NOMO-1 (cell line): ENCODE measurements around the gene TRAPPC14.
"Not testable (repeated sequence)": the region's sequence is repeated elsewhere in the genome, so short reads cannot be mapped to it uniquely, and the experiment has no call there.

Experiments
- DNase-seq, 2 experiments: peaks; one replicate each; lab custom pipeline; 2025; ENCODE audit not compliant: unreplicated experiment in 2 of 2; lab: John Stamatoyannopoulos, UW

The TRAPPC14 gene

DNA sequence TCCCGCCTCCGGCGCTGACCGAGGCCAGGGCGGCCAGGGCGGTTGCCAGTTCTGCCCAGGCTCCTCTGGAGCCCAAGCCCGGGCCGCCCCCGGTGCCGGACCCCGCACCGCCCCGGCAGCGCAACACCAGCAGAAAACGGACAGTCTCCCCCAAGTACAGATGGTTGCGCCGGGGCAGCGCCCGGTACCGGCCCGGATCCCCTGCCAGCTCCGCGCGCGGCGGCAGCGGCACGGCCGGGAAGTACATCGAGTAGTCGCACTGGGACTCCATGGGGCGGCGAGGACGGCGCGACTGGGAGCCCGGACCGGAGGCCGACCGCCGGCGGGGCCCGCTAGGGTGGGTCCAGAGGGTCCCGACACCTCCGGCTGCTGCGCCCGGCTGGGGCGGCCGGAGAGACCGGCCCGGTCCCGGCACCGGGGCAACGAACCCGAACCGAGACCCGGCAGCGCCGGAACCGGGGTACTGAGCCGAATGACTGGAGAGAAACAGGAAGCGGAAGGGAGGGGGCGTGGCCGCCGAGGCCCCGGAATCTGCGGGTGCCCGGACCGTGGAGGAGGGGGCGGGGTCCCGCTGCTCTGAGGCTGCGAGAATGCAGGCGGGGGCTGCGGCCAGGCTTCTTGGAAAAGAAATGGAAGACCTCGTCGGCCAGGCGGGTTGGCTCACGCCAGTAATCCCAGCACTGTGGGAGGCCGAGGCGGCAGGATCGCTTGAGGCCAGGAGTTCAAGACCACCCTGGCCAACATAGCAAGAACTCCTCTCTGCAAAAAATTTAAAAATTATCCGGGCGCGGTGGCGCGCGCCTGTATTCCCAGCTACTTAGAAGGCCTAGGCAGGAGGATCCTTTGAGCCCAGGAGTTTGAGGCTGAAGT, at the start of gene TRAPPC14:
TSS of gene TRAPPC14 (minus strand) at position 495 of the 870 bp plus-strand sequence. CDS start at position 271, 224 bp downstream.
- peak; percentile 91 to 95 for DNase-seq

- no peak for DNase-seq
These were observed 45.9 kb upstream of the TRAPPC14 start for GRCh38 chr7:100204454-100204853.

DNA sequence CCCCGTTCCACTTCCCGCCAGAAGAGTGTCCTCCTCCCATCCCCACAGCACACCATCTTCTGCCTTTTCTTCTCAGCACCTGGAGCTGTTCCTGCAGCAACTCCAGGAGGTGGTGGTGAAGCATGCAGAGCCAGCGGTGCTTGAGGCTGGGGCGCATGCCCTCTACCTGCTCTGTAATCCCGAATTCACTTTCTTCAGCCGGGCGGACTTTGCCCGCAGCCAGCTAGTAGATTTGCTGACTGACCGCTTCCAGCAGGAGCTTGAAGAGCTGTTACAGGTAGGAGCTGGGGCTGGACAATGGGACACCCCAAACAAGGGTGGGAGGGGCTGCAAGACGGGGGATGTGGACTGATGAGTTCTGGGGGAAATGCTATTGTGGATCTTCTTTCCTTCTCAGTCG, 42.2 kb upstream of the TRAPPC14 start:
- no peak for DNase-seq

DNA sequence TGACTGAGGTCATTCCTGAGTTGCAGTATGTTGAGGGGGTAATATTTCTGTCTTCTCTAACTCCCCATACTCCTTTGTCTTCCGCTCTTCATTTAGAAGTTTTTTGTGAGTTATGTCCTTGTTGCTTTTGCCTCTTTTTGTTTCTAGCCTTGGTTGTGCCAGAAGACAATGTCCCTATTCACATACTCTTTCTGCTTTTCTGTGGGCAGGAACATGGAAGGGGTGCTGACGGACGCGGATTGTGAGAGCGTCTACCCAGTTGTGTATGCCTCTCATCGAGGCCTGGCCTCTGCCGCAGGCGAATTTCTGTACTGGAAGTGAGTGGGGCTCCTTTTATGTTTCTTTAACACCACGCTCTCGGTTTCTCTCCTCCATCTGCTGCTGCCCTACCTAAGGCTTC, 39.7 kb upstream of the TRAPPC14 start:
- DNase-seq: no peak

DNA sequence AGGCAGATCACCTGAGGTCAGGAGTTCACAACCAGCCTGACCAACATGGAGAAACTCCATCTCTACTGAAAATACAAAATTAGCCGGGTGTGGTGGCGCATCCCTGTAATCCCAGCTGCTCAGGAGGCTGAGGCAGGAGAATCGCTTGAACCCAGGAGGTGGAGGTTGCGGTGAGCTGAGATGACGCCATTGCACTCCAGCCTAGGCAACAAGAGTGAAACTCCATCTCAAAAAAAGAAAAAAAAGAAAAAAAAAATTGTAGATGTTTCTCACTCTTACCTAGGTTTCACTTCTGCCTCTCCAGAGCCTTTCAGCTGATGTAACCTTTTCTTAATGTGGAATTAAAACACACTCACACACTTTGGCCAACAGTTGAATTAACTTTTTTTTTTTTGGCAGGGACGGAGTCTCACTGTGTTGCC, 37.4 kb upstream of the TRAPPC14 start:
- DNase-seq: peak; percentile 41 to 72

GRCh38 chr7:100195222-100195621, 36.7 kb upstream of the TRAPPC14 start:
- DNase-seq: no peak

GRCh38 chr7:100192969-100193368, 34.4 kb upstream of the TRAPPC14 start:
- DNase-seq: no peak

DNA sequence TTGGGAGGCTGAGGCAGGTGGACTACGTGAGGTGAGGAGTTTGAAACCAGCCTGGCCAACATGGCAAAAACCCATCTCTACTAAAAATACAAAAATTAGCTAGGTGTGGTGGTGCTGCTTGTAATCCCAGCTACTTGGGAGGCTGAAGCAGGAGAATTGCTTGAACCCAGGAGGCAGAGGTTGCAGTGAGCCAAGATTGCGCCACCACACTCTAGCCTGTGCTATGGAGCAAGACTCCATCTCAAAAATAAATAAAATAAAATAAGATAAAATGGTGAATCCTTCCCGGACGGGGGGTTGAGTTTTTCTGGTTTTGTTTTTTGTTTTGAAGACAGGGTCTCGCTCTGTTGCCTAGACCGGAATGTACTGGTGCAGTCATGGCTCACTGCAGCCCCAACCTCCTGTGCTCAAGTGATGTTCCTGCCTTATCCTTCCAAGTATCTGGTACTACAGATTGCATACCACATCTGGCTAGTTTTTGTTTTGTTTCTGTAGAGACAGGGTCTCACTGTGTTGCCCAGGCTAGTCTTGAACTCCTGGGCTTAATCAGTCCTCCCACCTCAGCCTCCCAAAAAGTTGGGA, 33.8 kb upstream of the TRAPPC14 start:
- not testable (repeated sequence) for DNase-seq

- DNase-seq: peak; percentile 28 to 82
These were observed 33.3 kb upstream of the TRAPPC14 start for GRCh38 chr7:100191775-100192174.

DNA sequence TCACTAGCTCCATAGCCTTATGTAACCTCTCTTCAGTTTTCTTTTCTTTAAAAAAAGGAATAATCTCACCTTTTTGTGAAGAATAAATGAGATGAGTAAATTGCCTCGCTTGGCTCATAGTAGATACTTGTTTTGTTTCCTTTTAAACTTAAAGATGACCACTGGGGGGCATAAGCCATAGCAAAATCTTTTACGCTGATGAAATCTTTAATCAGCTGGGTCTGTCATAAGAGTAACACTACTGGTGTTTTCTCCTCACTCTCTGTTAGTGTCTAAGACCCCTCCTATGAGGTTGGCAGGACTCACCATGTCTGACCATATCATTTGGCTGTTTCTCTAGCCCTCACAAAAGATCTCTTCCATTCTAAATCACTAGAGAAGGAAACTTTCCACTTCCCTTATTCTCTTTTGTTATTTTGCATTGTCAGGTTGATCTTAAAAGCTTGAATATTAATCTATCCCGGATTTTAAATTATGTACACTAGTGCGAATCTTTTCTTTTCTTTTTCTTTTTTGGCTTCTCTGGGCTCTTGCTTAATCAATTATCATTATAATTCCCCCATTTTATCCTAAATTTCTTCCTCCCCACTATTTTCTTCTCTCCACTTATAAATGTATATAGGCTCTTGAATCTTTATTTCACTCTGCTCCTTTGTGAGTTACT, 31.7 kb upstream of the TRAPPC14 start:
- peak; percentile 45 to 66 for DNase-seq

DNA sequence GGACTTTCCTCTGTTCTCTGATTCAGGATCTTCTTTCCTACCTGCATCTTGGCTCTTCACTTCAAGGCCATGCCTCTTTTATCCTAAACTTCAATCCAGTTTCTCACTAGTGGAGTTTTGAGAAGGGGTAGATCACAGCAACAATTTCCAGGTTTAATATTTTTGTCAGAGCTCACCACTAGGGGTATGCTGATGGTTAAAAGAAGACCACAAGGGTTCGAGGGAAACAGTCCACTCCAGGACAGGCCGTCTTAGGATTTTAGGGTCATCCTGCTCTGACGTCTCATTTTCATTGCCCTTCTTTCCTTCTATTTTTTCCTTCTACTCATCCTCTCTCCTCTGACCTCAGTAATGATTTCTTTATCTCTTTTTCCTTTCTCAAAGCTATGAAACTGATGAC, 30.5 kb upstream of the TRAPPC14 start:
- DNase-seq: no peak

- DNase-seq: no peak
These were observed 27.2 kb upstream of the TRAPPC14 start for GRCh38 chr7:100185726-100186125.

GRCh38 chr7:100183090-100183489, 24.6 kb upstream of the TRAPPC14 start:
- not testable (repeated sequence) for DNase-seq

GRCh38 chr7:100182616-100183015, 24.1 kb upstream of the TRAPPC14 start:
- not testable (repeated sequence) for DNase-seq

DNA sequence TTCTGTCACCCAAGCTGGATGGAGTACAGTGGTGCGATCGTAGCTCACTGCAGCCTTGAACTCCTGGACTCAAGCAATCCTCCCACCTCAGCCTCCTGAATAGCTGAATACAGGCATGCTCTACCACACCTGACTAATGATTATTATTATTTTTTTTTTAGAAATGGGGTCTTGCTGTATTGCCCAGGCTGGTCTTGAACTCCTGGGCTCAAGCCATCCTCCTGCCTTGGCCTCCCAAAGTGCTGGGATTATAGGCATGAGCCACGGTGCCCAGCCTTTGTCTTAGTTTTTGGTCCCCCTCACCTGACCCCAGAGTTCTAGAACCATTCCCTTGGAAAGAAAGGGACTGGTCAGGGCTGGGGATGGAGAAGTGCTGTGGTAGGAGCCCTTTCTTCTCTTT, 21.6 kb upstream of the TRAPPC14 start:
- not testable (repeated sequence) for DNase-seq

DNA sequence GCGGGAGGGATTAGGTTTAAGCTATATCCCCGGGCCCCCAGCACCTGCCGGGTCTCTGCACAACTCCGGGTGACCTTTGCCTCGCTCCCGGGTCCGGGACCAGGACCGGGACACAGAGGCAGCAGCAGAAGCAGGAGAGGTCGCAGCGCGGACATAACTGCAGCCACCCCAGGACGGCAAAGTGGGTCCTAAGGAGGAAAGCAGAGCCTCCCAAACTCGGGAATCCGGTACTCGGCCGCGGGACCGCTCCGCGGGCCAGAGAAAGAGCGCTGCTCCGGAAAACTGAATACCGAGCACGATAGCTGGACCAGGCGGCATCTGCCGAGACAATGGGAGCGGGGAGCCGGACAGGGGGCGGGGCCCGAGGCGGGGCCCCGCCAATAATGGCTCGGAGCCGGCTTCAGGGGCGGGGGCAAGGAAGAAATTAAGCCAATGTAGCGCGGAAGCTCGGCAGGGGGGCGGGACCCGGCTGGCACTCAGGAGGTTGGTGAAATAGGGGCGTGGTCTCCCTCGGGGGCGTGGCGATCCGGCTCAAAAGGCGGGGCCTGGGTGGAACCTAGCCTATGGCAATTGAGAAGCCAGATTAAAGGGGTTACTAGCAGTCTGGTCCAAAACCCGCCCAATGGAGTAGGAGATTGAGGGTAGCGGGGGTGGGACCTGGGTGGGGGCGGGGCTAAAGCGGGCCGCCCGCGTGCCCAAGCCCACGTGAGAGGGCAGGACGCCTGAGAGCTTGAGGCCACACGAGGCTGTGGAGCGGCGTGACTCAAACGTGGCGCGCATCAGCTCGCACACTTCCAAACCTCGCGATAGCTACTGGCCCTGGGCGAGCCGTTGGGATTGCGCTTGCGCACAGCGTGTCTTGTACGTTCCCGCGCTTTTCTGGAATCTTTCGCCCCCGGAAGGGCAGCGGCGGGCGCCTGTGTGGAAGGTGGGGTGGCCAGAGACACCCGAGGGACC, 18.8 kb upstream of the TRAPPC14 start, which contains the start of the genes GPC2 and STAG3:
TSS of gene GPC2 (minus strand) at position 337 of the 957 bp plus-strand sequence. CDS start at position 155, 182 bp downstream.
TSS of gene STAG3 (plus strand) at position 874 of the 957 bp plus-strand sequence. CDS start 2,639 bp downstream, outside the sequence.
- DNase-seq: peak; percentile 98

- DNase-seq: no peak
These were observed 17.8 kb upstream of the TRAPPC14 start for GRCh38 chr7:100176096-100177044.

DNA sequence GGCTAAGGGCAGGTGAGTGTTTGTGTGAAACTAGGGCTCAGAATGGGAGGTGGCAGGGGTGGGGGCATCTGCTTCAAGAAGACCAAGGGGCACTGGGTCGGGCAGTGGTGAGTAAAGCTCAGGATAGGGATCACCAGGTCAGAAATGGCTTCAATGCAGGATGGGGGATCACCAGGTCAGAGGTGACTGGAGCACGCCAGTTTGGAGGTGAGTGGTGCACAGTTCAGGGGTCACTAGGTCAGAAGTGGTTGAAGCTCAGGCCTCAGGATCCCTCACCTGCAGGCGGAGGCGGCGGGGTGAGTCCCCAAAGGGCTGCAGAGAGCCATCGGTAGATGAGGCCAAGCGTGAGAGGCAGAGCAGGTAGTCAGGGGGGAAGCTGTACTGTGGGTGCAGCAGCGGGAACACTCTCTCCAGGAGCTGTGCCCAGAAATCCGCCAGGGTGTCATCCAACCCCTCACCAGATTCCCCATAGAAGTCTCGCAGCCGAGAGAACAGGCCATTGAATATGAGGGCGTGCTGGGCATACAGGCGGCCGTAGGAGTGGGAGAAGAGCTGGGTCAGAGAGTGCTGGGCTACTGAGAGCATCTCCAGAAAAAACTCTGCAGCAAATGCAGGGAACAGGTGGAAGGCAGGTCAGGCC, 16.9 kb upstream of the TRAPPC14 start:
- DNase-seq: no peak

DNA sequence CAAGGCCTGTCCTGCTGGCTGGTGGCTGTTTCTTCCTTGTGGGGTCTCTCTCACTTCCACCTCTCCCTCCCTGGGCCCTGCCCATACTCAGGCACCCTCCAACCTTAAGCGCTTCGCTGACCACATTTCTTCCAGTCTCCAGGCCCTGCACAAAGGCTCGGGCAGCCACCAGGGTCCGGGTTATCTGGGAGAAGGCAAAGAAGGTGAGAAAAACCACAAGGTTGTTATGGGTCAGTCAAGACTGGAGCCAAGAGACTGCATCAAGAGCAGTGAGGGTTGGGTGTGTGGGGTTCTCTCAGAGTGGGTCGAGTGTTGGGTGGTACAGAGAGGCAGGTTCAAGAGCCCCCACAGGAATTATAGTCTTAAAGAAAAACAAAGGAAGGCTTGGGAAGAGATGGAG, 16.1 kb upstream of the TRAPPC14 start:
- no peak for DNase-seq
